H1 (cell line): Measurements from ENCODE around the gene PLCB3. TPM values are rescaled to one million over a fixed set of nuclear protein-coding genes. Genes with fewer than 3 reads are reported as not detected.

Source experiments
- BACH1 ChIP-seq: IDR thresholded peaks from 2 replicates; pipeline ENCODE4 v1.6.1; 2012; ENCODE audit warnings: low read length, improper control_type of control experiment
- CEBPB ChIP-seq: IDR thresholded peaks from 2 replicates; pipeline ENCODE4 v1.6.1; 2012; ENCODE audit warnings: low read depth, low read length
- CHD7 ChIP-seq: fragments of 300-600 bp; sonication (generic); IDR thresholded peaks from 2 replicates; pipeline ENCODE4 v1.7.1; 2012; ENCODE audit warnings: low read length, moderate library complexity, mild to moderate bottlenecking, inconsistent platforms; ENCODE audit not compliant: insufficient replicate concordance
- GABPA ChIP-seq: IDR thresholded peaks from 2 replicates; pipeline ENCODE4 v1.6.1; 2011; ENCODE audit warnings: mild to moderate bottlenecking, low read length, moderate library complexity, borderline replicate concordance; ENCODE audit not compliant: insufficient read depth
- MAFK ChIP-seq: IDR thresholded peaks from 2 replicates; pipeline ENCODE4 v1.6.1; 2012; ENCODE audit warnings: low read depth, mild to moderate bottlenecking, improper control_type of control experiment, low read length
- NANOG ChIP-seq: IDR thresholded peaks from 2 replicates; pipeline ENCODE4 v1.6.1; 2011; ENCODE audit warnings: low read length, low read depth, mild to moderate bottlenecking, inconsistent platforms; ENCODE audit not compliant: insufficient read depth, poor library complexity, severe bottlenecking
- PHF8 ChIP-seq: fragments of 200-600 bp; sonication (generic); conservative IDR thresholded peaks from 2 replicates; pipeline ENCODE4 v1.7.1; 2012; ENCODE audit warnings: low read depth, mild to moderate bottlenecking, inconsistent platforms, low read length, moderate library complexity
- POLR2AphosphoS5 ChIP-seq: IDR thresholded peaks from 2 replicates; pipeline ENCODE4 v1.6.1; 2011; ENCODE audit warnings: low read depth, low read length
- SIN3A ChIP-seq, 2 experiments: IDR thresholded peaks in 1 of 2; conservative IDR thresholded peaks in 1 of 2; 2 replicates each; pipeline ENCODE4 v1.6.1; 2011 to 2012; ENCODE audit warnings: low read length in 2 of 2, improper control_type of control experiment in 1 of 2, low read depth in 1 of 2, mild to moderate bottlenecking in 1 of 2
- polyA plus RNA-seq, 7 experiments: library from polyadenylated mRNA; depleted of rRNA in 3 of 7; stranded (reverse) in 5 of 7; unstranded in 2 of 7; fragments of >200 nt in 5 of 7; fragments of 200-250 nt in 2 of 7; gene quantifications; 1 replicate in 5 of 7; 2 replicates in 1 of 7; 4 replicates in 1 of 7; pipeline versions ENCODE4 v1.2.1 to v1.2.3, GENCODE V29; 2011 to 2013; ENCODE audit warnings: missing spikeins in 2 of 7, mixed read lengths in 2 of 7
- total RNA-seq: library from RNA; stranded (reverse); fragmentation: NEBNext Ultra II Directional; extraction: Animal tissue kit (Norgen Biotek cat#: 25700); gene quantifications from 2 replicates; pipeline ENCODE4 v1.2.1, GENCODE V29; 2021

The PLCB3 gene
- total and polyA plus RNA-seq, 2 of the 8 experiments (the other 6 are each of a cell fraction or from before 2014, with no cell fraction given) = 47.2 to 104 TPM

- no peak for TF ChIP-seq POLR2AphosphoS5
- no peak for TF ChIP-seq SIN3A (conservative IDR thresholded peaks at IDR 0.05 in 1 of 2, IDR thresholded peaks at IDR 0.05 in 1 of 2; ENCODE audit: low read depth in 1 of 2, low read length in 2 of 2)
- no peak for TF ChIP-seq CEBPB
- TF ChIP-seq PHF8 = no peak
- TF ChIP-seq NANOG = no peak
- TF ChIP-seq GABPA = no peak
- no peak for TF ChIP-seq CHD7
- TF ChIP-seq MAFK = no peak
- no peak for TF ChIP-seq BACH1
These were observed 52.0 kb downstream of the PLCB3 start (continued) for GRCh38 chr11:64303109-64304031.
